ENCODE measurements around the gene STK38. TPM values are rescaled to one million over a fixed set of nuclear protein-coding genes. Genes with fewer than 3 reads are reported as not detected.

The STK38 gene
- total and polyA plus RNA-seq, 2 donors (not counting 1 experiment from before 2014, with no cell fraction given), result 26.9 to 42.6 TPM

- no peaks in the 10 kb centered on the region for H3K79me2 ChIP-seq (ENCODE audit: control insufficient read depth, insufficient read depth, low read length)
- no peak for DNase-seq (ENCODE audit: low read depth in 2 of 2)
- no peak overlapping the region for H2AFZ ChIP-seq (ENCODE audit: low read length)
- H3K4me3 ChIP-seq (replicated peaks in 1 of 4; ENCODE audit: control extremely low read depth in 1 of 4, insufficient read depth in 1 of 4, low read depth in 3 of 4, low read length in 4 of 4), result no peak overlapping the region
- H3K4me1 ChIP-seq (ENCODE audit: control insufficient read depth, extremely low read depth, insufficient read depth, low read length), result no peaks in the 10 kb centered on the region
- H3K36me3 ChIP-seq (ENCODE audit: control insufficient read depth, insufficient read depth, low read length), result peaks cover 2% of the 10 kb centered on the region
- TF ChIP-seq EZH2 (IDR thresholded peaks at IDR 0.05; ENCODE audit: low read length, missing control alignments) (no peak), CTCF (conservative IDR thresholded peaks at IDR 0.05 in 1 of 2, IDR thresholded peaks at IDR 0.05 in 1 of 2; ENCODE audit: low read depth in 1 of 2, low read length in 2 of 2) (no peak)
- H3K9ac ChIP-seq (ENCODE audit: insufficient read depth, low read length), result no peak overlapping the region
- H3K27ac ChIP-seq (ENCODE audit: insufficient read depth, low read length), result no peak overlapping the region
- H3K4me2 ChIP-seq (ENCODE audit: extremely low read depth, insufficient read depth, low read length), result no peak overlapping the region
- H3K9me3 ChIP-seq (ENCODE audit: control insufficient read depth, insufficient read depth, low read depth, low read length), result no peaks in the 10 kb centered on the region
- no peaks in the 10 kb centered on the region for H3K27me3 ChIP-seq (ENCODE audit: control insufficient read depth, insufficient read depth, low read length)
- H4K20me1 ChIP-seq (ENCODE audit: control insufficient read depth, extremely low read depth, insufficient read depth, low read length), result no peaks in the 10 kb centered on the region
These were observed 31.4 kb downstream of the STK38 start for GRCh38 chr6:36515844-36516243.

- H3K4me2 ChIP-seq (ENCODE audit: extremely low read depth, insufficient read depth, low read length), result no peak overlapping the region
- no peak overlapping the region for H3K9ac ChIP-seq (ENCODE audit: insufficient read depth, low read length)
- no peaks in the 10 kb centered on the region for H3K4me1 ChIP-seq (ENCODE audit: control insufficient read depth, extremely low read depth, insufficient read depth, low read length)
- no peaks in the 10 kb centered on the region for H3K9me3 ChIP-seq (ENCODE audit: control insufficient read depth, insufficient read depth, low read depth, low read length)
- TF ChIP-seq EZH2 (IDR thresholded peaks at IDR 0.05; ENCODE audit: low read length, missing control alignments) (no peak), CTCF (conservative IDR thresholded peaks at IDR 0.05 in 1 of 2, IDR thresholded peaks at IDR 0.05 in 1 of 2; ENCODE audit: low read depth in 1 of 2, low read length in 2 of 2) (no peak)
- H3K4me3 ChIP-seq (replicated peaks in 1 of 4; ENCODE audit: control extremely low read depth in 1 of 4, insufficient read depth in 1 of 4, low read depth in 3 of 4, low read length in 4 of 4), result no peak overlapping the region
- no peaks in the 10 kb centered on the region for H3K79me2 ChIP-seq (ENCODE audit: control insufficient read depth, insufficient read depth, low read length)
- no peak overlapping the region for H3K27ac ChIP-seq (ENCODE audit: insufficient read depth, low read length)
- peaks cover 5% of the 10 kb centered on the region for H3K36me3 ChIP-seq (ENCODE audit: control insufficient read depth, insufficient read depth, low read length)
- no peaks in the 10 kb centered on the region for H3K27me3 ChIP-seq (ENCODE audit: control insufficient read depth, insufficient read depth, low read length)
- DNase-seq (ENCODE audit: low read depth in 2 of 2), result no peak
- no peak overlapping the region for H2AFZ ChIP-seq (ENCODE audit: low read length)
- H4K20me1 ChIP-seq (ENCODE audit: control insufficient read depth, extremely low read depth, insufficient read depth, low read length), result no peaks in the 10 kb centered on the region
These were observed 32.5 kb downstream of the STK38 start for GRCh38 chr6:36514554-36515456.

- Histone ChIP-seq H4K20me1 (ENCODE audit: control insufficient read depth, extremely low read depth, insufficient read depth, low read length) (no peaks in the 10 kb centered on the region), H3K36me3 (ENCODE audit: control insufficient read depth, insufficient read depth, low read length) (peaks cover 9% of the 10 kb centered on the region), H3K79me2 (ENCODE audit: control insufficient read depth, insufficient read depth, low read length) (no peaks in the 10 kb centered on the region), H3K27ac (ENCODE audit: insufficient read depth, low read length) (no peak overlapping the region), H3K4me1 (ENCODE audit: control insufficient read depth, extremely low read depth, insufficient read depth, low read length) (no peaks in the 10 kb centered on the region), H2AFZ (ENCODE audit: low read length) (no peak overlapping the region), H3K4me2 (ENCODE audit: extremely low read depth, insufficient read depth, low read length) (no peak overlapping the region), H3K4me3 (replicated peaks in 1 of 4; ENCODE audit: control extremely low read depth in 1 of 4, insufficient read depth in 1 of 4, low read depth in 3 of 4, low read length in 4 of 4) (no peak overlapping the region), H3K27me3 (ENCODE audit: control insufficient read depth, insufficient read depth, low read length) (no peaks in the 10 kb centered on the region), H3K9me3 (ENCODE audit: control insufficient read depth, insufficient read depth, low read depth, low read length) (no peaks in the 10 kb centered on the region), H3K9ac (ENCODE audit: insufficient read depth, low read length) (no peak overlapping the region)
- DNase-seq (ENCODE audit: low read depth in 2 of 2), result no peak
- no peak for TF ChIP-seq EZH2 (IDR thresholded peaks at IDR 0.05; ENCODE audit: low read length, missing control alignments)
- no peak for TF ChIP-seq CTCF (conservative IDR thresholded peaks at IDR 0.05 in 1 of 2, IDR thresholded peaks at IDR 0.05 in 1 of 2; ENCODE audit: low read depth in 1 of 2, low read length in 2 of 2)
These were observed 36.9 kb downstream of the STK38 start for GRCh38 chr6:36510365-36510764.
